Kidney epithelial cell (primary cell): ENCODE data around the gene CCNI. TPM values are rescaled to one million over a fixed set of nuclear protein-coding genes. Genes with fewer than 3 reads are reported as not detected.

ENCODE experiments used
- DNase-seq: peaks from one replicate; pipeline ENCODE4 v3.0.0-alpha.2; 2010; ENCODE audit warnings: low read depth
- H3K27me3 ChIP-seq: 2 replicates; pipeline ENCODE4 v1.6.0; 2011; ENCODE audit warnings: low read length; ENCODE audit not compliant: control insufficient read depth, insufficient read depth
- H3K36me3 ChIP-seq: 2 replicates; pipeline ENCODE4 v1.5.1; 2011; ENCODE audit warnings: low read length; ENCODE audit not compliant: control insufficient read depth, insufficient read depth
- H3K4me3 ChIP-seq: 2 replicates; pipeline ENCODE4 v1.5.1; 2011; ENCODE audit warnings: low read depth, mild to moderate bottlenecking, control low read depth, low read length
- total RNA-seq: library from RNA; depleted of rRNA; stranded (reverse); fragments of >200 nt; gene quantifications from 2 replicates; pipeline ENCODE4 v1.2.3, GENCODE V29; 2015
- TF ChIP-seq, protein P1 (sequence below): IDR thresholded peaks from 2 replicates; pipeline ENCODE4 v1.5.1; 2011; ENCODE audit warnings: mild to moderate bottlenecking, moderate library complexity, low read length, control low read depth, inconsistent platforms; ENCODE audit not compliant: insufficient read depth, poor library complexity, severe bottlenecking

Gene CCNI
- total RNA-seq, 1 donor from 2014 or later = 388 TPM

DNA sequence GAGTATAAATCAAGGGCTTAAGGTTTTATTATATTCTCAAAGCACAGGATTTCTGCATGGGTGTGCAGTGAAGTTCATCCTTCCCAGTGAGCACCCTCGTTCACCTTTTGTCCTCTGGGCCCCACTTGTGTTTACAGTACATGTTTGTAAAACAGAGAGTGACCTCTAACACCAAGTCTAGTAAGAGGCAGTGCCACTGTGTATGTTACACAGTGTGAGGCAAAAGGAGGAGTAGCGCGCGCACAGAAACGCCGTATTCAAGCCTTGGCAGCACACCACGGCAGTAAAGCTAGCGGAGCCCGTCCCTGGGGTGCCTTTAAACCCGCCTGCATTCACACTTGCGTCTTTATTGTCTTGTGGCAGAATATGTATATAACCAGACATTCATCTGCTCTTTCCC lies 51.9 kb downstream of the CCNI start:
- DNase-seq = no peak
- TF ChIP-seq, protein P1, sequence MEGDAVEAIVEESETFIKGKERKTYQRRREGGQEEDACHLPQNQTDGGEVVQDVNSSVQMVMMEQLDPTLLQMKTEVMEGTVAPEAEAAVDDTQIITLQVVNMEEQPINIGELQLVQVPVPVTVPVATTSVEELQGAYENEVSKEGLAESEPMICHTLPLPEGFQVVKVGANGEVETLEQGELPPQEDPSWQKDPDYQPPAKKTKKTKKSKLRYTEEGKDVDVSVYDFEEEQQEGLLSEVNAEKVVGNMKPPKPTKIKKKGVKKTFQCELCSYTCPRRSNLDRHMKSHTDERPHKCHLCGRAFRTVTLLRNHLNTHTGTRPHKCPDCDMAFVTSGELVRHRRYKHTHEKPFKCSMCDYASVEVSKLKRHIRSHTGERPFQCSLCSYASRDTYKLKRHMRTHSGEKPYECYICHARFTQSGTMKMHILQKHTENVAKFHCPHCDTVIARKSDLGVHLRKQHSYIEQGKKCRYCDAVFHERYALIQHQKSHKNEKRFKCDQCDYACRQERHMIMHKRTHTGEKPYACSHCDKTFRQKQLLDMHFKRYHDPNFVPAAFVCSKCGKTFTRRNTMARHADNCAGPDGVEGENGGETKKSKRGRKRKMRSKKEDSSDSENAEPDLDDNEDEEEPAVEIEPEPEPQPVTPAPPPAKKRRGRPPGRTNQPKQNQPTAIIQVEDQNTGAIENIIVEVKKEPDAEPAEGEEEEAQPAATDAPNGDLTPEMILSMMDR = no peak
- H3K36me3 ChIP-seq = peaks cover 3% of the 10 kb centered on the region

DNA sequence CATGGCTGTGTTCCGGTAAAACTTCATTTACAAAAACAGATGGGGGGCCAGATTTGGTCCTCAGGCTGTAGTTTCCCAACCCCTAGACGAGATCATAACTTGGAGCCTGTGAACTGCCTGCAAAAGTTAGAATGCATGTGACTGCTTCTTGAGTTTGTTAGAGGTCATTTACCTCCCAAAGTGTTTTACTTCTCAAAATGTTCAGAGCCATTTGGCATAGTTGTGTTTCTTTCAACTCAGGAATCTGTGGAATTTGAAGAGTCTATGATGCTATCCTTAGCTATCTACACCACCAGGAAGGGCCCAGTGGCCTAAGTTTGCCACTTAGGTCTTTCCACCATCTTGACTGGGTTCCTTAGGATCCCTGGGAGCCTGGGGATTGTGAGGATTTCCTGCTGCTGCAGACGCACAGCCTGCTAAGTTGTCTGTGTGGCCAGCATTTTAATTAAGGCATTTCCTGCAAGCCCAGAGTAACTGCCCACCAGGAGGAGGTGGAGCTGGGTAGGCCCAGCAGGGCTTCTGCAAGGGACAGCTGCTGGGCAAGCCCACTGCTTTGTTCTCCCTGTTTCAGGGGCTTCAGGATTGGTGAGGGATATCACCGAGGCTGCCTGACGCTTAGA lies 53.1 kb downstream of the CCNI start:
- no peak for DNase-seq
- TF ChIP-seq, protein P1 = no peak
- Histone ChIP-seq H3K27me3 (no peaks in the 10 kb centered on the region), H3K4me3 (no peak overlapping the region), H3K36me3 (peaks cover 3% of the 10 kb centered on the region)

More for the DNA sequence above, 51.9 kb downstream of the CCNI start:
- no peaks in the 10 kb centered on the region for H3K27me3 ChIP-seq
- H3K4me3 ChIP-seq = no peak overlapping the region

GRCh38 chr4:77021614-77022089 lies 54.1 kb downstream of the CCNI start:
- TF ChIP-seq, protein P1 = no peak
- DNase-seq = no peak
- Histone ChIP-seq H3K27me3 (no peaks in the 10 kb centered on the region), H3K4me3 (no peak overlapping the region), H3K36me3 (peaks cover 3% of the 10 kb centered on the region)

- Histone ChIP-seq H3K36me3 (peaks cover 3% of the 10 kb centered on the region), H3K27me3 (no peaks in the 10 kb centered on the region), H3K4me3 (no peak overlapping the region)
- DNase-seq = no peak
- TF ChIP-seq, protein P1 = no peak
Observed at GRCh38 chr4:77020017-77020416, 55.8 kb downstream of the CCNI start.

GRCh38 chr4:77015390-77015789 lies 60.4 kb downstream of the CCNI start:
- DNase-seq = no peak
- TF ChIP-seq, protein P1 = no peak
- Histone ChIP-seq H3K4me3 (no peak overlapping the region), H3K36me3 (peaks cover under 1% of the 10 kb centered on the region), H3K27me3 (no peaks in the 10 kb centered on the region)

GRCh38 chr4:77014256-77014655 lies 61.5 kb downstream of the CCNI start:
- no peak for DNase-seq
- TF ChIP-seq, protein P1 = no peak
- Histone ChIP-seq H3K36me3 (no peaks in the 10 kb centered on the region), H3K4me3 (no peak overlapping the region), H3K27me3 (no peaks in the 10 kb centered on the region)
